GM21526 (cell line): Measurements from ENCODE around the gene BOC.

ENCODE experiments used
- ATAC-seq: cut with Tn5 transposase; IDR thresholded peaks from one replicate; pipeline ENCODE4 v1.9.1; 2021; ENCODE audit warnings: moderate library complexity; ENCODE audit not compliant: unreplicated experiment, low FRiP score

BOC gene

DNA sequence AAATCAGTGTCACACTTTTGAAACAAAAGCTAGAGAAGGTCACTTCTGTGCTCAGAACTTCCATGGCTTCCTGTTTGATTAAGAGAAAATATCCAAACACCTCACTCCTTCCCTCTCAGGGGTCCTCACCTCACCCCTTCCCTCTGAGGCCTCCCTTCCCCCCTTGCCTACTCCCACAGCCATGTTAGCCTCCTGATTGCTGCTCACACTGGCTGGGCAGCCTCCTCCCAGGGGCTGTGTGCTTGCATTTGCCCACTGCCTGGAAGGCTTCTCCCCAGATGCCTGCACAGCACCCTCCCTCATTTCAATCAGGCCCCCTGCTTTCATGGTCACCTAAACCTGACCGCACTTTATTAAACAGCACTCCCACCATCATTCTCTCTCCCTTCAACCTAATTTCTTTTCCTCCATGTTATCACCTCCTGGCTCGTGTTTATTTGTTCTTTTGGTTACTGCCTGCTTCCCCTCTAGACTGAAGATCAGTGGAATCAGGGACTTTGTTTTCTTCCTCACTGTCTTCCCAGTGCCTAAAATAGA lies 10.4 kb downstream of the BOC start:
- no peak for ATAC-seq

DNA sequence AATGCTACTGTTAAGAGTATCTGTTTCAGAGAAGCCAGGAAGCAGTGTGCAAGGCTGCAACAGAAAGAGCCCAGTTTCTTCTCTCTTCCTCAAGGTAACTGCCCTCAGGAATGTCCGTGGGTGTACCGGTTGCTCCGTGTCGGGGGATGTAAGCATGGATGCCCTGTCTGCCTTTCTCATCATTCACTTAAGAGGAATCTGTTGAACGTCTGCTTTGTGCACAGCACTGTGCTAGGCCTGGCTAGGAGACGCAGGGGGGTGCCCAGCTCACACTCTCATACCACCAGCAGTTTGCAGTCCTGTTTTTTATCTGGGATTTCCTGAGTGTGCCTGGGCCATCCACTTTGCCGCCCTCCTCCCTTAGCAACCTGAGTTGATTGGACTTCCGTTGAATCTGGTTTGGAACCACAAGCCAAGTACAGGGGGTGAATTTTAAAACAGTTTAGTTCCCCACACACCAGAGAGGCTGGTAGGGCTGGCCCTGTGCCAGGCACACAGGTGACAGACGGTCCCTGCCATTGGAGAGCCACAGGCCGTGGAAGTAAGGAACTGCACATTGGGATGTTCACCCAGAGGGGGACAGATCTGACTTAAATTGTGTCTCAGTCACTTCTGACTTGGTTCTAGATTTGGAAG lies 11.2 kb downstream of the BOC start:
- ATAC-seq: no peak

DNA sequence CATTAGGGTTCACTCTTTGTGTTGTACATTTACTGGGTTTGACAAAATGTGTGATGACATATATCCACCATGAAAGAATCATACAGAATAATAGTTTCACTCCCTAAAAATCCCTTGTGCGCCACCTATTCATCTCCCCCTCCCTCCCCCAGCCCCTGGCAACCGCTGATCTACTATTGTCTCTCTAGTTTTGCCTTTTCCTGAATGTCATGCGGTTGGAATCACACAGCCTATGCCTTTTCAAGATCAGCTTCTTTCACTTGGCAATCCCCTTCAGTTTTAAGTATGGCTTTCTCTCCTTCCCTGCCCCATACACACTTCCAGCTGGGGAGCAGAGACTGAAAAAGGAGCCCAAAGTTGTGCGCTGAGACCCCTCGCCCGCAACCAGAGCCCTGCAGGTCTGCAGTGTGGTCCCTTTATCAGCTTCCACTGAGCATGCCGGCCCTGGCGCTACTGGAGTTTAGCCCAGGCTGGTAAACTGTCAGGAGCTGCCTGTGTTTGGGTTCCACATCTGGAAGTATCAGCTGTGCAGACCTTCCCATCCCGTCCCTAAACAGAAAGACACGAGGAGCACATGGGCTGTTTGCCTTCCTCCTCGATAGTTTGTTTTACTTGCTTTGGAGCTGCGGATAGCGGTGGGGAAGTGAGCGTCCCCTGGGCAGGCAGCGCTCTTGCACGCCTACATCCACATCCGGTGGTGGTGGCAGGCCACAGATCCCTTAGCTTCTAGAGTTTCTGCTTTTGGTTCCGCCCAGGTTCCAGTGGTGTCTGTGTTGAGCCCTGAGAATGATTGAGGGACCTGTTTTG lies 12.3 kb downstream of the BOC start:
- ATAC-seq: peak; percentile 86

DNA sequence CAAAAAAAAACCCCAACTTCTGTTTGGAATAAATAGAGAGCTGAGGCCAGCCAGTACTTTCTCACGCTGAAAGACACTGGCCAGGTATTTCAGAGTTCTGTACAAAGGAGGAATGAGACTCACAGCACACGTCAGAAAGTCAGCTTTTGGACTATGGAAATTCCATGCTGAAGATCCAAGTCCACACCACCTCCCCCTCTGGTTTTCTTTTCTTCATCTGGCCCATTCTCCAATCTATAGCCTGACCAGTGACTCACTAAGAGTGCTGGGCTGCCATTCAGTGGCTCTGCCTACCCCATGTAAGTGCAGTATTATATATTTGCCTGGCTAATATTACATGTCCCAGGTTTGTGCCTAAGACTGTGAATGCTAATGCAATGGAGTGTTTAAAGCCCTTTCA lies 13.9 kb downstream of the BOC start:
- ATAC-seq: no peak

DNA sequence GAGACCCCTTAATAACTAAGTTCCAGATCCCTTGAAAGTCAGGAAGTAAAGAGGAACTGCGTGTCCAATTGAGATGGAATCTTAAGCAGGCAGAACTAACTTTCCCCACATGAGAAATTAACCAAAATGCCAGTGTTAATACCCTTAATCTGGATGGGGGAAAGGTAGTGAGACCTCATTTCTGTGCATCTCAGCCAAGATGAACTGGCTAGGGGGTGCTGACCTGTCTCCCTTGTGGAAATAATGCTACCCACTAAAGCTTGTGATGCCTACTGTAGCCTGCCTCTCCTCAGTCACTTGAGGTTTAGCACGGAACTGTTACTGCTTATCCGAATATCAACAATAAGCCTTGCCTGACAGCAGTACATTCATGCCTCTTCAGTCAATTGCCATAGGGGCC lies 15.1 kb downstream of the BOC start:
- ATAC-seq: no peak

DNA sequence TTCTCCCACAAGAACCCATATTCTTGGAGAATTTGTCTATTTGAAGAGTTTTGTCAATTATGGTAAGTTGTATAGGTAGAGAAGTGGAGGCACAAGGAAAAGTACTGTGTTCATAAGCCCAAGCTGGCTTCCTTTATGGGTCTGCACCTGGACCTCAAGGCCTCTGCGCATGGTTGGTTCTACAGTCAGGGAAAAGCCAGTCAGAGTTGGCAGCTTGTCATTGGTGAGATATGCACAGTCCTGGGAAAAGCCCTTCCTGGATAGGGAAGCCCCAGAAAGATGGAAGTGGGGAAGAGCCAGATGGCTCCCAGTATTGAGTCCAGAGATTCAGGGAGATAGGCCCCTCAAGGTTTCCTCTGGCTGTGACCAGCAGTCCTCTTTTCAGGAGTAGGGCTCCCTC lies 15.8 kb downstream of the BOC start:
- ATAC-seq: no peak

DNA sequence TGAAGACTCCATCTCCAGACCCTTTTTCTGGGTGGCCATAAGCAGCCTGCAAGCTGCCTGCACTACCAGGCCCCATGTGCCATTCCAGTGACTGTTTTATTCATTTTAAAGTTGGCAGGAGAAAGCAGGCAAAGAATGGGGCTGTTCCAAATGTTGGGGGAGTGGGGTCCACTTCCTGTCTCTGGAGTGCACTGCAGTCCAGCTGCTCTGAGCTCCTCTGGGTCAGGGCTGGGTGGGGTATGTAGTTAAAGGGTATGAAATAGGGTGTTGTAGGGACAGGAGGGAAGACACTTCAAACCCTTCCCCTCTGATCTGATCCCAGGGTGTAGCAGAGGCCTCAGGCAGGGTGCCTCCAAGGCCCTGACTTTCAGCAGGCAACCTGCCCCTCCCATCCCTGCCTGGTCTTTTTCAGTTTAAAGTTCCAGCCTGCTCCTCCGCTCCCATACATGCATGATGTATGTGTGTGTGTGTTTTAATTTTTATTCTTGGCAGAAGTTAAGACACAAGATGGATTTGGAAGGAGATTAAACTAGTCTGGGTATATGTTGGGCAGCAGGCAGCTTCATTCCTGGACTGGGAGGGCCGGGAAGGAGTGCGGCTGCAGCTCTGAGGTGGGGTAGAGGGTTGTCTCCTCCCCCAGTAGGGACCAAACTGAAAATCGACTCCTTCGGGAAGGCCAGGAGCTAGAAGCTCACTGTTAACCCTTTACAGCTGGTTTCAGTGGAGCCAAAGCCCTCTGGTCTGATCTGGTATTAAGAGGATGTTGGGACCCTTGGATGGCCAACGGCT lies 17.3 kb downstream of the BOC start:
- ATAC-seq: no peak

DNA sequence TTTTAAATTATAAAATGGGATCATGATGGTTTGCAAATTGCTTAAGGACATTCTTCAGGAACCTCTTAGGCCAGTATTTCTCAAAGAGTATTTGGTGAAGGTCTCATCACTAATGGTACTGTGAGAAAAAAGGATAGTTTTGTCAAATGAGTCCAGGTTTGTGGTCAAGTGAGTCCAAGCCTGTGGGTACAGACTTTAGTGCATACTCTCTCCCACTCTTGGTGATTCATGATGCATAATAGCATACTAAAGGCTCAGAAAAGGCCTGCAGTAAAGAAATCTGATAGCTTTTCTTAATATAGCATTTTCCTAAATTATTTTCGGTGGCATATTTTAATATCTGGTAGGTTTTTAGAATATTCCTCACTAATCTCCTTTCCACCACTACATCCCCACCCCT lies 20.0 kb downstream of the BOC start:
- no peak for ATAC-seq

DNA sequence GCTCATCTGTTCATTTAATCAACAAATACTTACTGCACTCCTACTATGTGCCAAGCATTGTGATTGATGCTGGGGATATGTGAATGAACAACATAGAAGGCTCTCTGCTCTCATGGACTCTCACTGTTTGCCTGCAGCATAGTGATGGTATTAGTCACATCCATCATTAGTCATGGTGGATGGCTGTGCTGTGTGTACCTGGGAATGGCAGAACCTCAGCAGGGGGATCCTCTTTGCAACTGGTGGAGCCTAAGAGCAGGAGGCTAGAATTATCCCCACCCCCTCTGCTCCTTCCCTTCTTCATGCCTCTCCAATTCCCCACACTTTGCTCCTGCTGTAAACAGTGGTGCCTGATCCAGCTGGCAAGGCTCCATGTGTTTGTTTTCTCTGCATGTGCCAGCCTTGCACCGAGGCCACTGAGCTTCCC lies 20.5 kb downstream of the BOC start:
- no peak for ATAC-seq

DNA sequence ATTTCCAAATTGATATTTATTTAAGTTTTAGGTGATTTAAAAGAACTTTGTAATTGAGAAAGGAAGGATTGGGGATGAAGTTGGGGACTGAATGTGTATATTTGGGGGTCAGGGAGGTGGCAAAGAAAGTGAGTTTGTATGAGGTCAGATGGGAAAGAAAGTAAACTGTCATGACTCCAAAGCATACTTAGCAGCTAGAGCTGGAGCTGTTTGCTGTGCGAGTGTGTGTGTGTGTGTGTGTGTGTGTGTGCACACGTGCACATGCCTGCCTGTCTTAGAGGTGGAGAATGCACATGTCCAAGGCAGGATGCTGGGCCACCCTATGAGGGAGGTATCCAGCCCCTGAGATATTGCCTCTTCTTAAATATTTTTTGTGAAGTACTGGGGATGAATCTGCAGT lies 21.0 kb downstream of the BOC start:
- no peak for ATAC-seq

DNA sequence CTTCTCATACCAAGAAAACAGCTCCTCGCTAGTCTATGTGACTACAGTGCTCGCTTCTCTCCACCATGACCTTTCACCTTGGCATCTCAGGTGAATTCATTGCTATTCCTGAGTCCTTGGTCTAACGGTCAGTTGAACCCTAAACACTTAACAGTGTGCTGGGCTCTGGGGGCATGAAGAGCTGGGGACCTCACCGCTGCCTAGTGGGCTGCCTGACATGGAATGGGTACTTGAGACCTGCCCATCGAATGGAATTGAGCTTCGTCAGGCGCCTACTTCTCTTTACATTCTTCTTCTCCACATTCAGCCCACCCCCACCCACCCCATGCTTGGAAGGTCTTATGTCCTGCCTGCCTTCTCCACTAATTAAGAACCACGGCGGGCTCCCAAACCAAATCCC lies 22.1 kb downstream of the BOC start:
- ATAC-seq: no peak

DNA sequence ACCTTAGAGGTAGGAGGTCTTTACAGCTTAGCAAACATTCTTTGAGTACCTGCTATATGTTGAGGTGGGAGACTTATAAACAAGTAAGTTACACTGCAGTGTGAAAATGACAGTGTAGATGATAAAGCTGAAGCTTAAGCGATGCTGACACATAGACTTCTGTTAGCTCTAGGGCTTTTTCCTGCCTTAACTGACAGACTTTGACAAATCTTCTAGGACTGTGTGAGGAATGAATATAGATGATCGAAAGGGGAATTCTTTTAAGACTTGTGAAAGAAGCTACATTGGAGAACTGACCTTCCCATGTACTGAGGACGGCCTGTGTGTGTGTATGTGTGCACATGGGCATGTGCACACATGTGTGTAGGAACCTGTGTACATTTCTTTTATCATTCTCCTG lies 22.7 kb downstream of the BOC start:
- no peak for ATAC-seq

DNA sequence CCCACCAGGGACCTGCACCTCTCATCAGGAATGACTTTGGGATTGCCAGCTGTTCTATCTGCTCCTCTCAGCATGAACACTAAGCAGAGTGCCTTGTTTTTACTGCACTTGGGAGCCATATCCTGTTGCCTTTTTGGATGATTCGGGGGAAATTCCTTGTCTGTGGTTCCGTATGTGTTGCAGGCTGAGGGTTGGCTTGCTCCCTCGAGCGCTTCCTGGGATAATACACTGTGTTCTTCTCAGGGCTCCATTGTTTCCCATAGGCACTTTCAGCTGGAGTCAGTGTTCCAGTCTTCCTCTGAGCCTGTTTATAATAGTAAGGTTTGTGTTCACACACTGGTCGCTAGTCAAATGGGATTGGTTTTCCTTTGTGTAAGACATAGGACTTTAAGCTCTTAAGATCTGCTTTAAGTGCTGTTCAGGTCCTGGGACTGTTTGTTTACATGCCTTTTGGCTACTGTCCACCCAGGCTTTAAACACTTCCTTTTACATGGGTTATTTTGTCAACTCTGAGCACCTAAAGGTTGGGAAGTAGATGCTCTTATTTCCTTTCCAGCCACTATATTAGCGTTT lies 23.4 kb downstream of the BOC start:
- ATAC-seq: no peak

DNA sequence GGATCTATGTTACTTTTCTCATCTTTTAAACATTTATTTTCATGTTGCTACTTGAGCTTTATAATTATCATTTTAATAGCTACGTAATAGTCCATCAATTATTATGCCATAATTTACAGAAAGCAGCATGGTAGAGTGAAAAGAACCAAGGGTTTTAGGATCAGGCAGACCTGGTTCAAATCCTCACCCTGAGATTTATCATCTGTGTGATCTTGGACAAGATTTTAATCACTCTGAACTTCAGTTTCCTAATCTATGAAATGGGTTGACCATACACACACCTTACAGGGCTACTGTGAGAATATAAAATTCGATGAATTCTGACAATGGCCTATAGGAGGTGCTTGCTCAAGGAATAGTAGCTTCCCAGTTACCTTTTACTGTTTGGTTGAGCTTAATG lies 27.1 kb downstream of the BOC start:
- no peak for ATAC-seq

DNA sequence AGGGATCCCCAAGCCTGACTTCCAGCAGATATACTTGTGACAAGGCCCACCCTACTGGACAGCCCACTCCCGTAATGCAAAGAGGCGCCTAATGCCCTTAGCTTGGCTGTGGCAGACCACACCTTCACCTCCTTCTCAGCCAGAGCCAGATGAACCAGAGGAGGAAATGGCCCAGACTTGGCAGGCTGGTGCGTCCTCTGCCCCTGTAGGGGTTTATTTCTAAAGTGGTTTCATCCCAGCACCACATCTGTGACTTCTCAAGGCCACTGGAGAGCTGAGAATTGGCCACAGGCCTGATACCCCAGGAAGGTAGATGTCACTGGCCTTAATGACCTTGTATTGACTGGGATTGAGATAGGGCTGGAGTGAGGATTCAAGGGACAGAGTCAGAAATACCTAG lies 29.5 kb downstream of the BOC start:
- no peak for ATAC-seq

DNA sequence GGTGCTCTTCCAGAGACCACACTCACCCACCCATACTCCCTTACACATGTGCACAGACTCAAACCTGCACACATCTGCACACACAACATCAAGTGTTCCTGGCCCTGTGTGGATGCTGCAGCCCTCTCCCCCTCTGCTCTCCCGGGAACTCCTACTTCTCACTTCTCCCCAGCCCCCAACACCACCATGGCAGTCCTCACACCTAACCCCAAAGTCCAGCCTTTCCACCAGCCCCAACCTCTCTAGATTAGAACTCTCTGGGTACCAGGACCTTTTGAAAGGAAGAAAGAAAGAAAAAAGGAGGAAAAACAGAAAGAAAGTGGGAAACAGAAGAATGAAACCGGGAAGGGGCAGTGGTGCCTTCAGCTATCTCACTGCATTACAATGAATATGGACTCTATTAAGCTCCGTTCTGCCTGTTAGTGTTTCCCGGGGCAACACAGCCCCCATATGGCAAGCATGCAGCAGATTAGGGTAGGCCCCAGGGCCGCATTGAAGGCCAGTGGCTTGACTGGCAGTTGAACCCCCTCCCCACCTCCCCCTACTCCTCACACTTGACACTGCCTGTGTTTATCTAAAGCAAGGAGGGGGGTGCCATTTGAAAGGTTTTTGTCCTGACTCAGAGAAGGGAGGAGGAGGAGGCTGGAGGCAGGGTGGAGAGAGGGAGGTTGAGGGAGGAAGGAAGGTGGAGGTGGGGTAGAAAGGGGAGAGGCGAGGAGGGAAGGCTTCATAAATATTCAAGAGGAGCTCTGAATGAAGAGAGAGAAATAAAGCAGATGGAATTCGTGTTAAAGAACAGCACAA lies 30.1 kb downstream of the BOC start:
- ATAC-seq: no peak

DNA sequence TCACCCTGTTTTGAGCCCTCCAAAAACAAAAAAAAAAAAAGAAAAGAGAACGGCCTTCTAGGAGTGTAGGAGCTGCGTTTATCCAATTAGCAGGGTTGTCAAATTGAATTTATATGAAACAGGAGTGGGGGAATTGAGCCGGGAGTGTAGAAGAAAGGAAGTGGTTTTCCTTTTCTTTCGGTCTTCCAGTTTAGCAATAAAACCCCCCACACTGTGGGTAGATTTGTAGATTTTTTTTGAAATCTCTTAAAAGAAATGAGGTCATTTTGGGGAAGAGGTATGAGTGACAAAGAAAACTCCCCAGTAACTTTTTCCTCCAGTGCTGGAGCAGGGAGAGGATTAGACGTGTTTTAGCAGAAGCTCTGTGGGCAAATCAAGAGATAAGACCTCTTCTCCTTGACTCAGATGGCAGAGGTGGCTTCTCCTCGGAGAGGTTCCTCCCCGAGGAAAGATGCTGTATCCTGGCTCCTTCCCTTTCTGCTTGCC lies 30.8 kb downstream of the BOC start:
- no peak for ATAC-seq

DNA sequence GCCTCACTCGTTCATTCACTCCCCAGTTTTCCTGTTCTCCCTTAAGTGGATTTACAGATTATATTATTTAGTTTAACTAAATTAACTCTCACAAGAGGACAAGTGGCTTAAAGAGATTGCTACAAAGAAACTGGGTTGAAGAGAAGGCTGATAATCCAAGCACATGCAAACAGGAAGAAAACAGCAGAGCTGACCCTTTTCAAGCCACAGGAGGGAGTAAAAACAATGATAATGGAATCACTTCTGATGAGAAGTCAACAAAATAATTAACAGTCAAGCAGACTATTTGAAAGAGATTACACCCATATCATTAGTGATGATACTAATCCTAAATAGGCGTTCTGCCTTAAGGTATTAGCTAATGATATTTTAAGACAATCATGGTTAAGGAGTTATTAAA lies 31.7 kb downstream of the BOC start:
- ATAC-seq: no peak

DNA sequence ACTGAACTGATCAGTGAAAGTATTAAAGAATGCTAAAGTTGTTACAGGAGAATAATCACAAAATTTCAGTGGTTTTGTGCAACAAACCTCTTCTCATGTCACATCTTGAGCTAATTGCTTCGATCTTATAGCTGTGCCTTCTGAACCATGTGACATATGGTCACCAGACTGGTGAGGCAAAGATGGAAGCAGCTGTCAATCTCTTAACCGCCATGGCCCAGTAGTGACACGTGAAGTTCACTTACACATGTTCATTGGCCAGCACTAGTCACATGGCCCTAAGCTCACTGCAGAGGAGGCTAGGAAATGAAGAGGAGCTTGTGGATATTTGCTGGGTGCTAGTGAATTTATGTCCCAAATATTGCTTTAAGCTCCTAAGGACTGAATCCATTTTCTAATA lies 32.5 kb downstream of the BOC start:
- ATAC-seq: no peak

DNA sequence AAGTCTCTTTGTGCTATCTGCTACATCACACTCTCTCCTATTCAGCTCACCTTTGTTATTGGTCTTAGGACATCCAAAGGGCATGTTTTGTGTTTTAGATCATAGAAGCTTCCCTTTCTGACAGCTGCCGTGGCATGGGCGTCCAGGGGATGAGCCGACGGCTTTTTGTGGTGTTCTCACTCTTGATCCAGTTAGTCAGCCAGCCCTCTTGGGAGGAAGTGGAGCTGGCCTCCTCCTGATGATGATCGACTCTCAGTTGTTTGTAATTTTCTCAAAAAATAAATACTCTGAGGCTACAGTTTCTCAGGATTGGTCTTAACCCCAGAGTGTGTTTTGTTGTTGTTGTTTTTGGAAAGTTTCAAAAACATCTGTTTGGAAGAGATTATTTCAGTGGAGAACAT lies 34.4 kb downstream of the BOC start:
- no peak for ATAC-seq
